CD4-positive, alpha-beta T cell treated with Interferon gamma for 1 hour (primary cell): Measurements from ENCODE around the gene FRMD4A.
"Not testable (repeated sequence)": the region's sequence is repeated elsewhere in the genome, so short reads cannot be mapped to it uniquely, and the experiment has no call there.

Experiments used
- DNase-seq: peaks from one replicate; pipeline ENCODE4 v3.0.0-alpha.2; 2020

FRMD4A gene

GRCh38 chr10:13729586-13730305 lies 601.0 kb downstream of the FRMD4A start:
- DNase-seq = no peak

- DNase-seq = no peak
Measured at GRCh38 chr10:13728898-13729535, 601.7 kb downstream of the FRMD4A start.

GRCh38 chr10:13725594-13725993 lies 605.1 kb downstream of the FRMD4A start:
- no peak for DNase-seq

- no peak for DNase-seq
Measured at GRCh38 chr10:13724484-13724883, 606.2 kb downstream of the FRMD4A start.

GRCh38 chr10:13722747-13723653 lies 607.7 kb downstream of the FRMD4A start:
- DNase-seq = no peak

GRCh38 chr10:13721486-13721885 lies 609.2 kb downstream of the FRMD4A start:
- DNase-seq = no peak

GRCh38 chr10:13720699-13721098 lies 610.0 kb downstream of the FRMD4A start:
- no peak for DNase-seq

- DNase-seq = no peak
Measured at GRCh38 chr10:13719425-13719824, 611.3 kb downstream of the FRMD4A start.

- DNase-seq = no peak
Measured at GRCh38 chr10:13718820-13719219, 611.9 kb downstream of the FRMD4A start.

GRCh38 chr10:13717936-13718772 lies 612.6 kb downstream of the FRMD4A start:
- DNase-seq = peak; percentile 33

GRCh38 chr10:13717571-13717935 lies 613.2 kb downstream of the FRMD4A start:
- DNase-seq = no peak

GRCh38 chr10:13716081-13717071 lies 614.3 kb downstream of the FRMD4A start:
- no peak for DNase-seq

GRCh38 chr10:13715596-13715995 lies 615.1 kb downstream of the FRMD4A start:
- DNase-seq = not testable (repeated sequence)

GRCh38 chr10:13715100-13715499 lies 615.6 kb downstream of the FRMD4A start:
- no peak for DNase-seq

GRCh38 chr10:13712837-13713581 lies 617.7 kb downstream of the FRMD4A start:
- peak; percentile 46 for DNase-seq

GRCh38 chr10:13712476-13712836 lies 618.3 kb downstream of the FRMD4A start:
- DNase-seq = no peak

GRCh38 chr10:13711291-13711690 lies 619.4 kb downstream of the FRMD4A start:
- no peak for DNase-seq

- DNase-seq = no peak
Measured at GRCh38 chr10:13709931-13710650, 620.6 kb downstream of the FRMD4A start.

GRCh38 chr10:13708256-13708990 lies 622.3 kb downstream of the FRMD4A start:
- DNase-seq = no peak
